ENCODE measurements around the gene NMNAT2. TPM values are rescaled to one million over a fixed set of nuclear protein-coding genes. Genes with fewer than 3 reads are reported as not detected.

Gene NMNAT2
- total RNA-seq, 6 experiments from 2014 or later = 20.2 to 31.4 (median 23.8) TPM

DNA sequence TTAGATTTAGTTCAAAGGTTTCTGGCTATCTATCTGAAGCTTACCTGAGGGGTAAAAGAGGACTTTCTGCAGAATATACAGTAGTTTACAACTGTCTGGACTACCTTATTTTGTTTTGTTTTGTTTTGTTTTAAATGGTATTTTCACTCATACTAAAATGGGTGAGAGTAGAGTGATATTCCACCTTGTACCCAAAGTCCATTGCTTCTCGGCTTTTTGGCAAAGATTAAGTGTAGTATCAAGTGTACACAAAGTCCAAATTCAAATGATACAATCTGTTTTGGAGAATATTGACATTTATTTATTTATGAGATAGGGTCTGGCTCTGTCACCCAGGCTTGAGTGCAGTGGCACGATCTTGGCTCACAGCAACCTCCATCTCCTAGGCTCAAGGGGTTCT is 42.4 kb upstream of the NMNAT2 start:
- H3K9me3 Mint-ChIP-seq = no peaks in the 10 kb centered on the region
- H3K4me3 Mint-ChIP-seq = no peak overlapping the region
- H3K27ac Mint-ChIP-seq = no peak overlapping the region
- H3K36me3 Mint-ChIP-seq (ENCODE audit: low read depth) = no peaks in the 10 kb centered on the region
- TF ChIP-seq, protein P1, sequence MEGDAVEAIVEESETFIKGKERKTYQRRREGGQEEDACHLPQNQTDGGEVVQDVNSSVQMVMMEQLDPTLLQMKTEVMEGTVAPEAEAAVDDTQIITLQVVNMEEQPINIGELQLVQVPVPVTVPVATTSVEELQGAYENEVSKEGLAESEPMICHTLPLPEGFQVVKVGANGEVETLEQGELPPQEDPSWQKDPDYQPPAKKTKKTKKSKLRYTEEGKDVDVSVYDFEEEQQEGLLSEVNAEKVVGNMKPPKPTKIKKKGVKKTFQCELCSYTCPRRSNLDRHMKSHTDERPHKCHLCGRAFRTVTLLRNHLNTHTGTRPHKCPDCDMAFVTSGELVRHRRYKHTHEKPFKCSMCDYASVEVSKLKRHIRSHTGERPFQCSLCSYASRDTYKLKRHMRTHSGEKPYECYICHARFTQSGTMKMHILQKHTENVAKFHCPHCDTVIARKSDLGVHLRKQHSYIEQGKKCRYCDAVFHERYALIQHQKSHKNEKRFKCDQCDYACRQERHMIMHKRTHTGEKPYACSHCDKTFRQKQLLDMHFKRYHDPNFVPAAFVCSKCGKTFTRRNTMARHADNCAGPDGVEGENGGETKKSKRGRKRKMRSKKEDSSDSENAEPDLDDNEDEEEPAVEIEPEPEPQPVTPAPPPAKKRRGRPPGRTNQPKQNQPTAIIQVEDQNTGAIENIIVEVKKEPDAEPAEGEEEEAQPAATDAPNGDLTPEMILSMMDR (IDR thresholded peaks at IDR 0.05) = no peak
- peaks cover 10% of the 10 kb centered on the region; the same call in 1 of the 2 replicates for H3K4me1 Mint-ChIP-seq (ENCODE audit: low read depth)
- DNase-seq = no peak
- peaks cover 13% of the 10 kb centered on the region for H3K27me3 Mint-ChIP-seq (ENCODE audit: insufficient read depth)

- Mint-ChIP-seq H3K27me3 (ENCODE audit: insufficient read depth) (peaks cover 8% of the 10 kb centered on the region), H3K4me1 (ENCODE audit: low read depth) (peaks cover 28% of the 10 kb centered on the region), H3K9me3 (no peaks in the 10 kb centered on the region), H3K4me3 (no peak overlapping the region), H3K27ac (no peak overlapping the region), H3K36me3 (ENCODE audit: low read depth) (no peaks in the 10 kb centered on the region)
- no peak for DNase-seq
- TF ChIP-seq, protein P1 (IDR thresholded peaks at IDR 0.05) = no peak
Measured at GRCh38 chr1:183457449-183457848, 39.3 kb upstream of the NMNAT2 start.

GRCh38 chr1:183456826-183457225 is 38.6 kb upstream of the NMNAT2 start:
- Mint-ChIP-seq H3K36me3 (ENCODE audit: low read depth) (no peaks in the 10 kb centered on the region), H3K4me1 (ENCODE audit: low read depth) (peaks cover 26% of the 10 kb centered on the region), H3K27me3 (ENCODE audit: insufficient read depth) (peaks cover 8% of the 10 kb centered on the region), H3K4me3 (no peak overlapping the region), H3K9me3 (no peaks in the 10 kb centered on the region), H3K27ac (no peak overlapping the region)
- TF ChIP-seq, protein P1 (IDR thresholded peaks at IDR 0.05) = no peak
- DNase-seq = no peak

- peak; percentile 57 for DNase-seq
- Mint-ChIP-seq H3K27ac (no peak overlapping the region), H3K4me1 (ENCODE audit: low read depth) (peaks cover 31% of the 10 kb centered on the region), H3K36me3 (ENCODE audit: low read depth) (no peaks in the 10 kb centered on the region), H3K9me3 (no peaks in the 10 kb centered on the region), H3K27me3 (ENCODE audit: insufficient read depth) (peaks cover 8% of the 10 kb centered on the region), H3K4me3 (peak overlapping the region; percentile 33; the same call in 1 of the 2 replicates)
- TF ChIP-seq, protein P1 (IDR thresholded peaks at IDR 0.05) = no peak
Measured at GRCh38 chr1:183454377-183454776, 36.2 kb upstream of the NMNAT2 start.

- Mint-ChIP-seq H3K4me1 (ENCODE audit: low read depth) (peaks cover 32% of the 10 kb centered on the region), H3K9me3 (no peaks in the 10 kb centered on the region)
Measured at GRCh38 chr1:183450093-183450492, 31.9 kb upstream of the NMNAT2 start.

More at GRCh38 chr1:183450093-183450492, 31.9 kb upstream of the NMNAT2 start:
- no peaks in the 10 kb centered on the region for H3K36me3 Mint-ChIP-seq (ENCODE audit: low read depth)
- no peak overlapping the region for H3K27ac Mint-ChIP-seq
- H3K4me3 Mint-ChIP-seq = no peak overlapping the region
- DNase-seq = no peak
- TF ChIP-seq, protein P1 (IDR thresholded peaks at IDR 0.05) = no peak
- no peaks in the 10 kb centered on the region; the same call in none of the 2 replicates for H3K27me3 Mint-ChIP-seq (ENCODE audit: insufficient read depth)
